Choroid plexus epithelial cell (primary cell): ENCODE measurements around the gene STARD13.

Experiments used
- DNase-seq: peaks from one replicate; pipeline ENCODE4 v3.0.0-alpha.2; 2010; ENCODE audit warnings: low read depth
- H3K4me3 ChIP-seq: 2 replicates; pipeline ENCODE4 v1.5.1; 2011; ENCODE audit warnings: low read depth, mild to moderate bottlenecking, control low read depth, low read length, moderate library complexity
- CTCF ChIP-seq: conservative IDR thresholded peaks from 2 replicates; pipeline ENCODE4 v1.5.1; 2011; ENCODE audit warnings: low read depth, mild to moderate bottlenecking, control low read depth, inconsistent platforms, low read length, moderate library complexity

The STARD13 gene

GRCh38 chr13:33108620-33109019 is 176.9 kb downstream of the STARD13 start:
- H3K4me3 ChIP-seq = no peak overlapping the region
- TF ChIP-seq CTCF = no peak
- no peak for DNase-seq

GRCh38 chr13:33107361-33107760 is 178.2 kb downstream of the STARD13 start:
- DNase-seq = no peak
- no peak for TF ChIP-seq CTCF
- H3K4me3 ChIP-seq = no peak overlapping the region

GRCh38 chr13:33106656-33107360 is 178.7 kb downstream of the STARD13 start:
- no peak for TF ChIP-seq CTCF
- H3K4me3 ChIP-seq = no peak overlapping the region
- DNase-seq = no peak

- no peak for TF ChIP-seq CTCF
- no peak for DNase-seq
Measured at GRCh38 chr13:33105387-33106005, 180.1 kb downstream of the STARD13 start.

GRCh38 chr13:33103457-33103856 is 182.1 kb downstream of the STARD13 start:
- TF ChIP-seq CTCF = no peak
- H3K4me3 ChIP-seq = no peak overlapping the region
- no peak for DNase-seq

More at GRCh38 chr13:33105387-33106005, 180.1 kb downstream of the STARD13 start:
- no peak overlapping the region for H3K4me3 ChIP-seq

- no peak overlapping the region for H3K4me3 ChIP-seq
- no peak for TF ChIP-seq CTCF
- peak; percentile 66 for DNase-seq
Measured at GRCh38 chr13:33101835-33102234, 183.7 kb downstream of the STARD13 start.

GRCh38 chr13:33100886-33101285 is 184.7 kb downstream of the STARD13 start:
- no peak overlapping the region for H3K4me3 ChIP-seq
- no peak for TF ChIP-seq CTCF
- no peak for DNase-seq
